ENCODE measurements around the gene ZNRF3.

Gene ZNRF3

DNA sequence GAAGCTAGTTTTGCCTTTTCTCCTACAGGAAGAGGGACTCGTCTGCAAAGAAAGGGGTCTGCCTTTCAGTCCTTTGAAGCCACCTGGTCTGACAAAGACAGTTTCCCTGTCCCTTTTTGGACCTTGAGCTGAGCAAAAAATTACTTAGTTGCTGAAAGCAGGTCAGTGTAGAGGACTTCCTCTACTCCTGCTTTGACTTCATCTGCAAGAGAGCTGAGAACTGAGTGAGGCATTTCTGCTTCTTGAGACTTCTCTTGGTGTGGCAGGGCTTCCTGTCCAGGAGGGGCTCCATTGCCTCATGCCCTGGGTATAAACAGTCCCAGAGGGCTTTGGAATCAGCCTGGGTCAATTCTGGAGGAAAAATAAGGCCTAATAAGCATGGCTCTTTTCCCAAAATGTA, 73.1 kb downstream of the ZNRF3 start:
- DNase-seq: no peak

DNA sequence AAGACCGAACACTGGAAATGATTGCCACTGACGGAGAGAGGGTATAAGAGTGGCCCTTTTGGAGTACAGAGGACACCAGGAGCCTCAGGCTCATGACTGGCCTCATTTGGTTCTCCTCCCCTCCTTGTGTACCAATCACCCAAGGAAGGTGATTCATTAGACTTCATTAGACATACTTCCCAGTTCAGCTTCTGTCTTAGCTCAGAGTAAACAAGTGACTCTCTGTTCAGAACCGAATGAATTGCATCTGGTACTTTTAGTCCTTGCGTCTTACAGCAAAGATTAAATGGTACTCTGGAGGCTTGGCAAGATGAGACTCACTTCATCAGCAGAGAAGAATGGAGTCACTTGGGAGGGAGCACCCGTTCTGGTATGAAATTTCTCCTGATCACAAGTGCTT, 75.2 kb downstream of the ZNRF3 start:
- no peak for DNase-seq

DNA sequence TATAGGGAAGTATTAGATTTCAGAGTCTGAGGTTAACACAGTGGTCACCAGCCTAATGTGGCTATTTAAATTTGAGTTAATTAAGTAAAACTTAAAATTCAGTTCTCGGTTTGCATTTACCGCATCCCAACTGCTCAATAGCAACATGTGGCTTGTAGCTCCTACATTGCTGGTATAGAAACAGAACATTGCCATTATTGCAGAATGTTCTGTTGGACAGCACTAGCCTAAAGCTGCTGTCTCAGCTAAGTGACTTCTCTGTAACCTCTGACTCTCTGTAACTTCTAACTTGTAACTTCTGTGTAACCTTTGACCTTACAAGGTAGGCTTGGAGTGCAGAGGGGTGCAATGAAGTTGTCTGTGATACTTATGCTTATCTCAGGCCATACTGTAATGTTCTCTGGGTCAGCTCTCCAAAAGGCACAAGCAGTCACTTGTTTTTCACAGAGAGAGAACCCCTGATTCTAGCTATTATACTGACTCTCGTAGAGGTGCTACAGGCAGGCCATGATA, 78.7 kb downstream of the ZNRF3 start:
- DNase-seq: no peak

DNA sequence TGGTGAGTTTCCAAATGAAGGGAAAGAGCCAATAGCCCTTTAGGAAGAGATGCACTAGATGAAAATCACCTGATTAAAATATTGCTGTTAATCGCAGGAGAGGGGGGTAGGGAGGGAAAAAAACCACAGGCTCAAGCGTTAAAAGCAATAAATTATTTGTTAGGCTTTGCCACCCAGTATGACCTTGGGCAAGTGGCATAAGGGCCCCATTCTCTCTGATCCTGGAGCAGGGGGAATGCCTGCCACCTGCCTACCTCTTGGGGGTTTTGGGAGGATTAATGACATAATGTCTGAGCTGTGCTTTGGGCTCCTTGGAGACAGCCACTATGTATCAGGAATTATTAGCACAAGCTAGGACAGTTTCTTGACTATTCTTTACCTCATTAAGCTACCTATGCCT, 80.0 kb downstream of the ZNRF3 start:
- DNase-seq: no peak

DNA sequence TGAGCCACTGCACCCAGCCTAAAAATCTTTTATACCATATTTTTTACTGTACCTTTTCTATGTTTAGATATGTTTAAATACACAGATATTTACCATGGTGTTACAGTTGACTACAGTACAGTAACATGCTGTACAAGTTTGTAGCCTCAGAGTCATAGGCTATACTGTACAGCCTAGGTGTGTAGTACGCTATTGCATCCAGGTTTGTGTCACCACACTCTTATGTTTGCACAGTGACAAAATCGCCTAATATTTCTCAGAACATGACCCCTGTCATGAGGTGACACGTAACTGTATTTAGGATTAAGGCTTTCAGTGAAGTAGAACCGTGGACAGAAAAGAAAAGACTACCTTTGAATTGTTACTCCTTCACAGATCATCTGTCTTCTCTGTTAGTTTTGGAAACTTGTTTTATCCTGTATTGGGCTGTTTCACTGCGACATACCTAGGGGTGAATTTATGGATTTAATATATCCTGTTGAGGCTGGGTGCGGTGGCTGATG, 83.8 kb downstream of the ZNRF3 start:
- no peak for DNase-seq

DNA sequence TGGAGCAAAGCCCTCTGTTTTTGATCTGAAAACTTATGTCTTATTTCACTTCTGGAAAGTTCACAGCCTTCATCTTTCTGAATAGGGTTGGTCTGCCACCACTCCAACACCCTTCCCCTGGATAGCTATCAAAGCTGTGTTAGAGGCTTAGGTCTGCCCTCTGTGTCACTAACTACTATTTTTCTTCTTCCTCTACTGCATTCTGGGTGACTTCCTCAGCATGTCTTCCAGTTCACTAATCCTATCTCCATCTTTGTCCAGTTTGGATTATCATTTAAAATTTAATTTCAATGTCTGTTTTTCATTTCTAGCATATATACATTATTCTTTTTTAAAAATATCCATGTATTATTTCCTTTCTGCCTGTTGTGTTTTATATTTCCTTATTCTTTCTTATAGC, 84.6 kb downstream of the ZNRF3 start:
- DNase-seq: no peak

DNA sequence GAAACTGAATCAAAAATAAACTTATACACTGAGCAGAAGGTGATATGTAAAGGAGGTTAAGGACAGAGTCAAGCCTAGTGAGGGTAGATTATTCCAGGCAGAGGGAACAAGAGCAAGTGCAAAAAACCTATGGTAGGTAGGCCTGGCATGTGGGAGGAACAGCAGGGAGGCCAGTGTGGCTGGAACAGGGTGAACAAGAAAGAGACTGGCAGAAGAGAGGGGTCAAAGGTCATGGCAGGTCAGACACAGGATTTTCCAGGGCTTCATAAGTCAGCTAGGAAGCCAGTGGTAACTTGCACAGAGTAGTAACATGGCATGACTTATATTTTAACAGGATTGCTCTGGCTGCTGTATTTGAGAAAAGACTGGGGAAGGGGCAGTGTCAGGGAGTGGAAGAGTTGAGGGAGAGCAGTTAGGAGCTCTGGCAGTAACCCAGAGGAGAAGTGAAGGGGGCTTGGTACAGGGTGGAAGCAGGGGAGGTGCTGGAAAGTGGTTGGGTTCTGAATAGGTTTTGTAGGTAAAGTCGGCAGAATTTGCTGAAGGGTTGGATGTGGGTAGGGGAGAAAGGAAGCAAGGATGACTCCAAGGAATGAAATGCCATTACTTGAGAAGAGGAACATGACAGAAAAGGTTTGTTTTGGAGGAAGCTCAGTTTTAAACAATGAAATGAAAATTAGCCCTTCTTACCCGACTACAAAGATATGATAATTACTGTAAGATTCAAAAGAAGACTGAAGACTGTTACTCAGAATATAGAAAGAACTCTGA, 86.2 kb downstream of the ZNRF3 start:
- no peak for DNase-seq

DNA sequence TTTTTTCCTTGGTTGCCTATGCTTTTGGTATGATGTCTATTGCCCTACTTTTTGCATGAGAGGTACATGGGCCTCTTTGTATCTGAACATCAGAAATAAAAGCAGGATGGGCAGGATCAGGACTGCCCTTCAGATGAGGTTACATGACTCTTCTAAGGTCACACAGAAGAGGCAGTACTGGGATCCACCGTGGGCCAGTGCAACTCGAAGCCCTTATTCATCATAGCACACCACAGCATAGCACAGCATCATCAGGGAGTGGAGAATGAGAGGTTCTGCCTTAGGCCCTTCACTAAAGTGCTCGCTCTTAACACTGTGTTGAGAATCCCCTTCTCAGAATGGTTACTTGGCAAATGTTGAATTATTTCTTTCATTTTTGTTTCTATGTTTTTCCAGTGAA, 90.0 kb downstream of the ZNRF3 start:
- DNase-seq: no peak

DNA sequence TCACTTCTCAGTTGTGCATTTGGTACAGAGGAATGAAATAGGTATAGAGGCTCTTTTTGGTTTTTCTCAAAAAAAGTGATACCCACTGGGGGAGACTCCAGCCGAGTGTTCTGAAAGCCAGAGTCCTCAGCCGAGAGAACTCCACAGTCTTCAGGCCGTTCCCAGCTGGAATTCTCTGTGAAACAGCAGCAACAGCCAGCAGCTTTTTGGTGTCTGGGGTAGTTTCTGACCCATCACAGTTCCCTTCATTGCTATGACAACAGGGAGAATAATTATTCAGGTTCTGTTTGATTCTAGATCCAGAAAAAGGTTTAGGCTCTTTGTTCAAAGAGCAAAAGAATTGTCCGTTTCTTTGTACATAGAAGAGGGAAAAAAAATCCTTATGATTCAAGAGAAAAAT, 93.7 kb downstream of the ZNRF3 start:
- no peak for DNase-seq

DNA sequence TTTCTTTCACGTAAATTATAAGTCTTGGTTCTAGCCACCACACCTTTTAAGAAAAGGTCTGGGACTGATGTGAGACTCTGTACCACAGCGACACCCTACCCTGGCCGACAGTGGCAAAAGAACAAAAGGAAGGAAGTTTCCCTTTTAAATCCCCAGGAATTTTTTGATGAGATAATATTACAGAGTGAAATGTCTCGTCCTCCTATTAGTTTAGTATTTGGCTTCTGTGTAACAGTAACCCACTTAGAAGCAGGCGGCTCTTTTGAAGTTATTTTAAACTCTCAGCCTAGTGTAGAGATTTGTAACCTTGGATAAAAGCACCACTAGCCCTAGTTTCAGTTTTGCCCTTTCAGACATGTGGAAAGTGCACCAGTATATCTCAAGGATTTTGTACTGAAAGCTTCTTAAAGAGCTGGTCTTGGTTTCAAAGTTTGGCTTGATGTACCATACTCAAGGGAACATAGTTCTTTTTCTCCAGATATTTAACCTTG, 94.2 kb downstream of the ZNRF3 start:
- no peak for DNase-seq

DNA sequence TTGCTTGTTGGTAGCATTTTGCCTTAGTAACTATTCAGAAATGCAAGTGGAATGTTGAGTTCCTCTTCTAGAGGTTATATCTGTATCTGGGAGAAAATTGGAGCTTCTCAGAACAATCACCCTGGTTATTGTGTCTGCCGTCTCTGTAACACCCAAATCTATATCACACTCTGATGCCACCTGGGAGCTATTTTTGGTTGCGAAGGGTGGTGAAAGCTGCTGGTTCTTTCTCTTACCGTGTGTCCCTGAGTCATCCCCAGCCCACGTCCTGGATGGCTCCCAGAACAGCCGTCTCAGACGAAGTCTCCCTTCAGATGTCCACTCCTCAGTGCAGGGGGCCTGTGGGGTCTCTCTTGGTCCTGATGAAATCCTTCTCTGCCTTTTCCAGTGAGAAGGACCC, 94.8 kb downstream of the ZNRF3 start:
- peak in 1 of 2 donors; percentile 3 for DNase-seq

DNA sequence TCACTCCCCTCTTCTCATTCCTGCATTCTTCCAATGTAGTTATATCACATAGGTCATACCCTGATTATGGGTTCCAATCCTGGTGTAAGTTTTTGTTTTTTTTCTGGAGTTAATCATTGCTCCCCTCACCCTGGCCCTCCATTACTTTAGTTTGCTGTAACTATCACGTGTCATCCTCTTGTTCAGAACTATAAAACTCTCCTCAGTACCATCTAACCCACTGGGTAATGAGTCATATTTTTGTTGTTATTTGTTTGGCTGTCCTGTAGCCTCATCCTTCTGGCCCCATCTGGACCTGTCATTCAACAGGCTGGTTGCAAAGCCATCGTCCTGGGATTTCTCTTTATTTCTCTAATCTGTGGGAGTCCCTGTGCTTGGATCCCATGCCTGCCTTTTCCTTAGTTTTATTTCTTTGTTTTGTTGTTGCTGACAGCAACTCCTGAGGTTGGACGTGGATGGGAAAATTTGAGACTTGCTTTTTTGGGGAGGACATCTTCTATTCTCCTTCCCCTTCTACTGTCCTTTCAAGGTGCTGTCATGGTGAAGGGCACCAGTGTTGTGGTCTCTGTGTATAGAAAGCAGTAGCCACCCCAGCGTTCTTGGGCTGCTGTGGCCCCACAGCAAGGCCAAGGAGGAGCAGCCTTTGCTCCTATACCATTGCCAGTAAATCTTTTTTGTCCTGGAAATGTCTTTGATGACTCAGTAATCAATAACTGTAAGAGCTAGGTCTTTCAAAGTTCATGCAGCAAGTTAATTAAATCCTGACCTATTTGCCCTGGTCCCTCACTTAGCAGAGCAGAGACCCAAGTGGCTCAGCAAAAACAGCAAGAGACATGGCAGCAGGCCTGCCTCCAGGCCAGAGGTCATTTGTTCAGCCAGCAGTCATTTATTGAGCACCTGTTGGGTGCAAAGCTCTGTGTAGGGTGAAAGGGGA, 95.8 kb downstream of the ZNRF3 start:
- DNase-seq: no peak

DNA sequence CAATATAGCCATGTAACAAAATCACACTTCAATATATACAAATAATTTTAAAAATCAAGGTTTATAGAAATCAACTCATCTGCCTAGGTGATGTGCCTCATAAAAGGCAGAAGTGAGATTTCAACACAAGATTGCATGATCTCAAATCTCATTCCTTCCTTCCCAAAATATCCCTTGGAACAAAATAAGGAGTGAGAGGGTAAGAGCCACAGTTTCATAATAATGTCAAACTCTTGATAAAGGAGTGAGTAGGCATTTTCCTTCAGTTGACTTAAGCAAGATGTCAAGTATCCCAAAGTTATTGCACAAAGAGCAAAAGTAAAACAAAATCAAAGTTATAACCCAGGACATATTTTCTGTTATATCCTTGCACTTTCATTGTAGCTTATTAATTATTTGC, 97.0 kb downstream of the ZNRF3 start:
- DNase-seq: no peak

DNA sequence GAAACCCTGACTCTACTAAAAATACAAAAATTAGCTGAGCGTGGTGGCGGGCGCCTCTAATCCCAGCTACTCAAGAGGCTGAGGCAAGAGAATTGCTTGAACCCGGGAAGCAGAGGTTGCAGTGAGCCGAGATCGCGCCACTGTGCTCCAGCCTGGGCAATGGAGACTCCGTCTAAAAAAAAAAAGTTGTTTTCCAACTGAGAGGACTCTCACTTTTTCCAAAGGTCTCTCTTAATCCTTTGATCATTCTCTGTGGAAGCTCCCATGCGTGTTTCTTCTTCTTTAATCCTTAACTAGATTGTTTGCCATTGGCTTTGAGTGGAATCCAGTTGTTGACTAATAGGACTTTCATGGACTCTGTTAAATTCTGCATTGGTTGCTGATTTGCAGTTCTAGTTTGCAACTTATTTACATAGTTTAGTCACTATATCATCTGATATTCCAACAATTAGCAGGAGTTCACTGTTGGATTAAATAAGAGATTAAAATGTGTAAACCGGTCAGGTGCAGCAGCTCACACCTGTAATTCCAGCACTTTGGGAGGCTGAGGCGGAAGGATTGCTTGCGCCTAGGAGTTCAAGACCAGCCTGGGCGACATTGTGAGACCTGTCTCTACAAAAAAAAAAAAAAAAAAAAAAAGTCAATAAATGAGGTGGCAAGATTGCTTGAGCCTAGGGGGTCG, 98.6 kb downstream of the ZNRF3 start:
- no peak for DNase-seq

DNA sequence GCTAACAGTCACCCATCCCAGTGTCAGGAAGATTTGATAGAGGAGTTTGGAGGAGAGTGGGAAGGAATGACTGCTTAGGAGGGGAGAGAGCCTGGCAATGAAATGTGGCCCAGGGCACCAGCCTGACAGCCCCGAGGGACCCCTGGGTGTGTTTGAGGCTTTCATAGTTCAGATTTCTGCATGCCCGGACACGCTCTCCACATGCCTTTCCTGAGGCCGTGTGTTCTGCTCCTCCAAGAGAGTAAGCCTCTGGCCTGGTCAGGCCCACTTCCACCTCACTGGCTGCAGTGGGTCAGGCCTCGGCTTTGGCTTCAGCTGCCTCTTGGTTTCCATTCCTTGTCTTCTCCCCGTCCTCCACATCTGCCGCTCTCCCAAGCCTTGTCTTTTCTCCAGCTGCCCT, 99.8 kb downstream of the ZNRF3 start:
- no peak for DNase-seq

DNA sequence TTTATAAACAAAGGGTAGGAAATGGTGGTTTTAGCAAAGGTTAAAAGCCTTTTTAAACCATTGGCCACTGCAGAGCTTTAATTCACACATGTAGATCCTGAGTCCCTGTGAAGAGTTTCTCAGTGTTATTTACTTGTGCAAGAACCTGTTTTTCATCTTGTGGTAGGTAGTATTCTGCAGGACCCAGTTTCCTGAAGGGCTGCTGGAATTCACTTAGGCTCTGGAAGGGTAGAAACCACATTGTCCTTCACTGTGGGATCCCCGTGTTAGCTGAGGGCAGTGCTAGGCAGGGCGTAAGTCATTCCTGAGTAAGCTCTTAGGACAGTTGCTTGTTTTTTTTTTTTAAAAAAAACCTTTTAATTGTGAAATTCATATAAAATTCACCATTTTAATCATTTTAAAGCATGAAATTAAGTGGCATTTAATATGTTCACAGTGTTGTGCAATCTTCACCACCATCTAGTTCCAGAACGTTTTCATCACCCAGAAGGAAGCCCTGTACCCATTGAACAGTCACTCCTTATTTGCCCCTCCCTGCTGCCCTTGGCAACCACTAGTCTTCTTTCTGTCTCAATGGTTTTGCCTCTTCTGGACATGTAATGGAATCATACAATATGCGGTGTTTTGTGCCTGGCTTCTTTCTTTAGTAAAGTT, 100.5 kb downstream of the ZNRF3 start:
- no peak for DNase-seq

DNA sequence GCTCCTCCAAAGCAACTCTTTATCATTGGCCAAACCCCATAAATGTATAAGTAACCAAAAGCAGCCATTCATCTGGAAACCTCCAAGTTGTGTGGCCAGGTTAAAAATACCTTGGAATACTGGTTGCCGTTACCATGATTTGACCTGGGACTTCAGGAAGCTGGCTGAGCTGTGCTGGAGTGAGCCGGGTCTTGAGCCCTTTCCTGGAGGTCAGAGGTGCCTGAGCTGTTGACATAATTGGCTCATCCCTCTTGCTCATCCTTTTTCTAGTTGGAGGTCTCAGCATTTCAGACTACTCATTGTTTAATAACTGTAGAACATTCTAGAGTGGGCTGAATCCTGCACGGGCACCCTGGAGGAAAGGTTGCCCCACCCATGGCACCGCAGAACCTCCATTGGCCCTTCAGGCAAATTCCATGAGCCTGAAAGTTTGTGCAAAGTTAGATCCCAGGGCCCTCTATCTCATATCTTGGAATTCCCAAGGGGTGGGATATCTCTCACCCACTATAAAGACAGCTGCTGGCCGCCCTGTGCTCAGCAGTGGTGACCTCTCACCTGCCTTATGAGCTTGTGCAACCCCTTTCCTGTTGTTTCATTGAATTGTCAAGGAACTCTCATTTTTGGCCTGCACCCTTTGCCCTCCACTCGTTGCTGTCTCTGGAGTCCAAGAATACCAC, 101.2 kb downstream of the ZNRF3 start:
- DNase-seq: no peak

DNA sequence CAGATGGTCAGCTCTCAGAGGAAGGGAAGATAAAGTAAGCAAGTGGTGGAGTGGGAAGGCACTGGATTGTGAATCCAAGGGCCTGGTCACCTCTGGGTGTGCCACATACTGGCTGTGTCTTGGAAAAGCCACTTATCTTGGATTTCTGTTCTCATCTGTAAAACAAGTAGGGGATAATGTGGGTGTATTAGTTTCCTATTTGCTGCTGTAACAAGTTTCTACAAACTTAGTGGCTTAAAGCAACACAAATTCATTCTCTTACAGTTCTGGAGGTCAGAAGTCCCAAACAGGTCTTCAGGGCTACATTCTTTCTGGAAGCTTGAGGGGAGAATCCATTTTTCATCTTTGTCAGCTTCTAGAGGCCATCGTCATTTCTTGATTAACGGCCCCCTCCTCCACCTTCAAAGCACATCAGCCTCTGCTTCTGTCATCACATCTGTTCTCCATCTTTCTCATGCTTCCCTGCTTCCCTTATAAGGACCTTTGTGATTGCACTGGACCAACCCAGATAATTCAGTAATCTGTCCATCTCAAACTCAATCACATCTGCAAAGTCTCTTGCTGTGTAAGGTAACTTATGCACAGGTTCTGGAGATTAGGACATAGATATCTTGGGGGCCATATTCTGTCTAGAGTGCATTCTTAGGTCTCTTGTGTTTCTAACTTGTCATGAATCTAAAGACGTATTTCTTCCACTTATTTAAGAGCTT, 102.4 kb downstream of the ZNRF3 start:
- DNase-seq: no peak

DNA sequence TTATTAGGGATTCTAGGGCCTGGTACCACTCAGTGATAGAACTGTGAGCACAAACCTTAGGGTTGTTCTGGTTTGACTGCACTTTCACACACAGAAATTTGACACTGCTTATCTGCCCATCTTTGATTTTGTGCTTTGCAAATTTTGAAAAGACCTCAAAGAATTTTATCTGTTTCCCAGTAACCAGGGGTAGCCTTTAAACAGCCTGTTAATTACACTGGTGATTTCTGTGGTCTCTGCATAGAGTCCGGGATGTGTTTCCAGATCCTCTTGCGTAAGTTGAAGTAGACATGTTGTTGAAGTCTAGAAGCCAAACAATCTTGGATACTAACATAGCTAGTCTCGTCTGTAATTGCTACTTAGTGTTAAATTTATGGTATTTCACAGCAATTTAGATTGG, 103.0 kb downstream of the ZNRF3 start:
- DNase-seq: no peak

DNA sequence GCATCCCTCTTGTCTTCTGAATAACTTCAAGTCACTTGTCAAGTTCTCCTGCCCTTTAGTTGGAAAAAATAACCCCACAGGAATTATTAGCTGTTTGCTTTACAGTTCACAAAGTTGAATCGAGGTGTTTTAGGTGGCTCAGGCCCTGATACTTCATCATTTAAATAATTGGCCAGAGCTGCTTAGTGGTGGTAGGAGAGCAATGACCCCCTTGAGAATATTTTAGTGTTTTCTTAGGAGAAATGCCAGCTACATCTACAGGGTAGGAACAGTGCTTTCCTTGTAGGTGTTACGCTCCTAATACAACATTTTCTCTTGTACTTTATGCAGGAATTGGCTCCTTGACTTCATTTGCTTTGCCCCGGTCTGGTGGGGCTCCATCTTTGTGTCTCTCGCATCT, 105.1 kb downstream of the ZNRF3 start:
- no peak for DNase-seq

DNA sequence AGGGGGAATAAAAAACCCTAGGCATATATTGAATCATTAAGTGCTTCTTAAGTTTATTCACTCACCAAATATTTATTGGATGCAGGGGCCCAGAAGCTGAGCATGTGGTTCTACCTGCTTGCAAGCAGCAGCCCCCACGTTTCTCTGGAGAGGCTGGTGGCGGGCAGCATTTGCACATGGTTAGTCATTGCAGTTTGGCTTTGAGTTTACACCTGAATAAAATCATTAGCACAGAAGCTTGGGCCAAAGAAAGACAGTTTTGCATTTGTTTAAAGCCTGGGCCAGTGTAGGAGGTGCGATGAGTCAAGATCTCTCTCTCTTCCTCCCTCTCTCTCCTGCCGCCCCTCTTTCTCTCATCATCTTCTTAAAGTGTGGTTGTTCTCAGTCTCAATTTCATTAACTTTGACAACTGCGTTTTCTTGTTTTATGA, 105.7 kb downstream of the ZNRF3 start:
- DNase-seq: peak; percentile 24 to 25
